ENCODE results near the gene CA11. TPM values are rescaled to one million over a fixed set of nuclear protein-coding genes. Genes with fewer than 3 reads are reported as not detected.

The CA11 gene
- total and polyA plus RNA-seq, 9 of the 15 experiments (the other 6 are each of a cell fraction or from before 2014, with no cell fraction given), result 2.9 to 19.9 (median 8.3) TPM

DNA sequence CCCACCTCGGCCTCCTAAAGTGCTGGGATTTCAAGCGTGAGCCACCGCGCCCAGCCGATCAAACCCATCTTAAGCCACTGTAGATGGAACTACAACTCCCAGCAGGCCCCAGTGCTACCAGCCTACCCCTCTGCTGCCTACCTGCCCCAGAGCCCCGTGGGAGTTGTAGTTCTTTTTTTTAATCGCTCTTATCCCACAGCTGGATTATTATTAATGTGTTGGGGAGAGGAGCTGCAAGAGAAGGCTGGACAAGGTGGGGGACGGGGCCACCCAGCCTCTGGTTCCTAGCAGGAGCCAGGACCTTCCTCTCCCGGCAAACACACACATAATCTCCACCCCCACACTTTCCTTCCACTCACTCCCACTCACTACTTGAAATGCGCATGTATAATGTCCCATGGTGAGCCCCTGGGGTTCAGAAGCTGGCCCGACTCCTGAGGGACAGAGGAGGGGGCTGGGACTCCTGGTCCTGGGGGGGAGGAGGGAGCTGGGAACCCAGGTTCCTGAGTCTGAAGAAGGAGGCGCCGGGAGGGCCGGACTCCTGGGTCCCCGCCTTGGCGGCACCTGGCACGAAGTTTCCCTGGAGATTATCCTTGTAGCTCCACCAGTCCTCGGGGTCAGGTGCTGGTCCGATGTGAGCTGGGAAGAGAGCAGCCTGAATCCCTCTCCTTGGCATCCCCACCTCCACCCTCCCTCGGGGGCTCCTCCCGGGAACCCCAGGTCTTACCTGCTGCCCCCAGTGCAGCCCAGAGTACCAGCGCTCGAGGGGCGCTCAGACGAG lies 958 bp downstream of the CA11 start (continued):
- TF ChIP-seq, protein P1, sequence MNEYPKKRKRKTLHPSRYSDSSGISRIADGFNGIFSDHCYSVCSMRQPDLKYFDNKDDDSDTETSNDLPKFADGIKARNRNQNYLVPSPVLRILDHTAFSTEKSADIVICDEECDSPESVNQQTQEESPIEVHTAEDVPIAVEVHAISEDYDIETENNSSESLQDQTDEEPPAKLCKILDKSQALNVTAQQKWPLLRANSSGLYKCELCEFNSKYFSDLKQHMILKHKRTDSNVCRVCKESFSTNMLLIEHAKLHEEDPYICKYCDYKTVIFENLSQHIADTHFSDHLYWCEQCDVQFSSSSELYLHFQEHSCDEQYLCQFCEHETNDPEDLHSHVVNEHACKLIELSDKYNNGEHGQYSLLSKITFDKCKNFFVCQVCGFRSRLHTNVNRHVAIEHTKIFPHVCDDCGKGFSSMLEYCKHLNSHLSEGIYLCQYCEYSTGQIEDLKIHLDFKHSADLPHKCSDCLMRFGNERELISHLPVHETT (CRISPR knock-in tag; conservative IDR thresholded peaks at IDR 0.05 in 1 of 2, IDR thresholded peaks at IDR 0.05 in 1 of 2), result peak in 1 of 2 experiments; percentile 75; a peak in 1 of 4 replicates
- no peak for TF ChIP-seq TFAM (CRISPR knock-in tag; conservative IDR thresholded peaks at IDR 0.05)
- TF ChIP-seq, protein P2, sequence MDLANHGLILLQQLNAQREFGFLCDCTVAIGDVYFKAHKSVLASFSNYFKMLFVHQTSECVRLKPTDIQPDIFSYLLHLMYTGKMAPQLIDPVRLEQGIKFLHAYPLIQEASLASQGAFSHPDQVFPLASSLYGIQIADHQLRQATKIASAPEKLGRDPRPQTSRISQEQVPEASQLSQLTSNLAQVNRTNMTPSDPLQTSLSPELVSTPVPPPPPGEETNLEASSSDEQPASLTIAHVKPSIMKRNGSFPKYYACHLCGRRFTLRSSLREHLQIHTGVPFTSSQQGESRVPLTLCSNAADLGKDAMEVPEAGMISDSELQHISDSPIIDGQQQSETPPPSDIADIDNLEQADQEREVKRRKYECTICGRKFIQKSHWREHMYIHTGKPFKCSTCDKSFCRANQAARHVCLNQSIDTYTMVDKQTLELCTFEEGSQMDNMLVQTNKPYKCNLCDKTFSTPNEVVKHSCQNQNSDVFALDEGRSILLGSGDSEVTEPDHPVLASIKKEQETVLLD (IDR thresholded peaks at IDR 0.05), result no peak; the same call in 1 of the 2 replicates
- TF ChIP-seq, protein P3, sequence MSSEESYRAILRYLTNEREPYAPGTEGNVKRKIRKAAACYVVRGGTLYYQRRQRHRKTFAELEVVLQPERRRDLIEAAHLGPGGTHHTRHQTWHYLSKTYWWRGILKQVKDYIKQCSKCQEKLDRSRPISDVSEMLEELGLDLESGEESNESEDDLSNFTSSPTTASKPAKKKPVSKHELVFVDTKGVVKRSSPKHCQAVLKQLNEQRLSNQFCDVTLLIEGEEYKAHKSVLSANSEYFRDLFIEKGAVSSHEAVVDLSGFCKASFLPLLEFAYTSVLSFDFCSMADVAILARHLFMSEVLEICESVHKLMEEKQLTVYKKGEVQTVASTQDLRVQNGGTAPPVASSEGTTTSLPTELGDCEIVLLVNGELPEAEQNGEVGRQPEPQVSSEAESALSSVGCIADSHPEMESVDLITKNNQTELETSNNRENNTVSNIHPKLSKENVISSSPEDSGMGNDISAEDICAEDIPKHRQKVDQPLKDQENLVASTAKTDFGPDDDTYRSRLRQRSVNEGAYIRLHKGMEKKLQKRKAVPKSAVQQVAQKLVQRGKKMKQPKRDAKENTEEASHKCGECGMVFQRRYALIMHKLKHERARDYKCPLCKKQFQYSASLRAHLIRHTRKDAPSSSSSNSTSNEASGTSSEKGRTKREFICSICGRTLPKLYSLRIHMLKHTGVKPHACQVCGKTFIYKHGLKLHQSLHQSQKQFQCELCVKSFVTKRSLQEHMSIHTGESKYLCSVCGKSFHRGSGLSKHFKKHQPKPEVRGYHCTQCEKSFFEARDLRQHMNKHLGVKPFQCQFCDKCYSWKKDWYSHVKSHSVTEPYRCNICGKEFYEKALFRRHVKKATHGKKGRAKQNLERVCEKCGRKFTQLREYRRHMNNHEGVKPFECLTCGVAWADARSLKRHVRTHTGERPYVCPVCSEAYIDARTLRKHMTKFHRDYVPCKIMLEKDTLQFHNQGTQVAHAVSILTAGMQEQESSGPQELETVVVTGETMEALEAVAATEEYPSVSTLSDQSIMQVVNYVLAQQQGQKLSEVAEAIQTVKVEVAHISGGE (CRISPR knock-in tag; IDR thresholded peaks at IDR 0.05), result peak in 1 of 3 experiments; percentile 85; a peak in 2 of 6 replicates

All from K562 (cell line).